ENCODE results near the gene RGL1.

RGL1 gene

DNA sequence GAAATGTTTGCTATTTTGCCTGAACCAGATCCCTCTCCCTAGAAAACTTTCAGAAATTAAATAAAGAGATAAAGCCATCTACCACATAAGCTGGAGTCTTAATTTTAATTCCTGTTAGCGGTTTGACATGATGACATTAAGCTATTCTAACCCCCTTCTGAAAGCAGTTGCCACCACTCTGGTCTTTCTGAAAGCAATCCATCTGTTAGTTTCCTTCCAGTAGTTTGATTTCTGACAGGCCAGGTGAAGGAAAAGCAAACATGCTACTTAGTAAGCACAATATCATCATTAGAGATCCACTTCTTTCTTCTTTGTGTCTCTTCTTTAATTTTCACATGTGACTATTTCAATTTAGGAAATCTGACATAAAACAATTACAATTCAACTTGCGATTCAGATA is 39.9 kb downstream of the RGL1 start:
- in situ Hi-C loops (cut with HindIII; ENCODE audit: low pct_ligation_motif_present, low pct_unique_long_range_greater_than_20kb, low sequenced_read_pairs): no loop called here
- no peak for DNase-seq

DNA sequence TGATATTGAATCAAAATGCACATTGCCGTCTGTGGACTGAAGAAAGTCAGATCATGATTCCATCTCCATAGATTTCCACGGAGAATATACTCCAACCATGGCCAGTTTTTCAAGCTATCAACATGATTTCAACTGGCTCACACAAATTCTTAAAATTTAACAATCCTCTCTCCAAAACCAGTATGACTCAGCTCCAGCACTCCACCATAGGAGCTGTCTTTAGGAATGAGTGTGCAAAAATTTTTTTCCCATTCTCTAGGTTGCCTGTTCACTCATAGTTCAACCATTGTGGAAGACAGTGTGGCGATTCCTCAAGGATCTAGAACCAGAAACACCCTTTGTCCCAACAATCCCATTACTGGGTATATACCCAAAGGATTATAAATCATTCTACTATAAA is 40.8 kb downstream of the RGL1 start:
- no peak for DNase-seq
- in situ Hi-C loops (cut with HindIII; ENCODE audit: low pct_ligation_motif_present, low pct_unique_long_range_greater_than_20kb, low sequenced_read_pairs): no loop called here

DNA sequence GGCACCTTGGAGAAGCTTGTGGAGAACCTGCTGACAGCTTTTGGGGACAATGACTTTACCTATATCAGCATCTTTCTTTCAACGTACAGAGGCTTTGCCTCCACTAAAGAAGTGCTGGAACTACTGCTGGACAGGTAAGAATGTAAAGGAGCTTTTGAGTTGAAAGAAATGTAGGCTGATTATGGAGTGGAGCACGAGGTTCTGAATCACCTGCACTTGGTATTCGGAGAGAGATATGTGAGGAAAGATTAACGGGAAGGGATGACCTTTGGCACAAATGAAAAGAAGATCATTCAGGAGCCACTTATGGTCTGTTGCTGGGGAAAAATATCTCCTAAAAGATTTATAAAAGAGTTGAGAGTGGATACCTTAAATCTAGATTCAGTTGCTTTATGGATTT is 42.7 kb downstream of the RGL1 start:
- in situ Hi-C loops (cut with HindIII; ENCODE audit: low pct_ligation_motif_present, low pct_unique_long_range_greater_than_20kb, low sequenced_read_pairs): no loop called here
- no peak for DNase-seq

DNA sequence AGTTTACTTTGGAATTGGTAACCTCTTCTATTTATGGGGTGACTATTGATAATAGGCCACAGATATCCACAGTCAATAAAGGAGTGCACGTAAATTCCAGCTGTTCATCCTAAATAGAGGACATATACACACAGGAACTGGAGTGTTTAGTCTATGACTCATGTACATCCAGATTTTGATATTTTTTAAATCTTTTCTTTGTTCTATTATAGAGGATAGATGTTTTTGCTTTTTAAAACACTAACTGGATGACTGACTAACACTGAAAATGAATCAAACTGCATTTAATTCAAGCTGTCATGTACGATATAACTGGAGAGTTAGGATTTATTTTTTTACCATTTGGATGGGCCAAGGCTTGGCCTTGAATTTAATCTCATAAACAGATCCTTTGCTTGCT is 45.9 kb downstream of the RGL1 start:
- no peak for DNase-seq
- in situ Hi-C loops (cut with HindIII; ENCODE audit: low pct_ligation_motif_present, low pct_unique_long_range_greater_than_20kb, low sequenced_read_pairs): no loop called here

DNA sequence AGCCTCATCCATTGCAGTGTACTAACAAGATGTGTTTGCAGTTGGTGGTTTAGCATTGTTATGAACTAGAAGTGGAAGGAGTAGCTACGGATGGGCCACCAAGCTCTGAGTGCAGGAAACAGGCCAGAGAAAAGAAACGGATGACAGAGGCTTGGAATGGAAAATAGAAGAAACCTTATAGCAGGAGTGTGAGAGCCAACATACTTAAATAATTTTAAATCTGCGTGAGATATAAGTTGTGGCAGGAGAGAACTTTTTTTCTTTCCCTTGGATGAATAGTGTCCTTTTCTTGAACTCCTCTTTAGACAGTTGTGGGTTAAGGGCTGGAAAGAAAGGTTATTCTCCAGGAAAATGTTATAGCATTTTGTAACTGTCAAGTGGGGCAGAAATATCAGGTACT is 54.2 kb downstream of the RGL1 start:
- no peak for DNase-seq
- in situ Hi-C loops (cut with HindIII; ENCODE audit: low pct_ligation_motif_present, low pct_unique_long_range_greater_than_20kb, low sequenced_read_pairs): no loop called here

DNA sequence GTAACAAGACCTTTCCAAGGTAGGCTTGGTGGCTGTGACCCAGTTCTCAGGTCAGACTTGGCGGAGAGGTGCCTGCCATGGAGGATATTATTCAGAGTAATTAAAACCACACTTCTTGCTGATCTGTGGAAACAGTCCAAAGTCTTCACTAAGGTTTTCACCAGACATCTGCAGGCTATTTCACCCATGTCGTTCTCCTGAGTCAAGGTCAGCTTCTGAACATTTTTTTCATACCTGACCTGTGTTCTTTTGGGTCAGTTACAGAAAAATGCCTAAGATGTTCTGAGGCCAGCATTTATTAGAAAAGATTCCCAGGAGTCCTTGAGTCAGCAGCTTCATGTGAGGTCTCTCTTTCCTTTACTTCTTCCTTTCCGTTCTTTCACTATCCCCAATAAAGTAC is 54.9 kb downstream of the RGL1 start:
- no peak for DNase-seq
- in situ Hi-C loops (cut with HindIII; ENCODE audit: low pct_ligation_motif_present, low pct_unique_long_range_greater_than_20kb, low sequenced_read_pairs): no loop called here

DNA sequence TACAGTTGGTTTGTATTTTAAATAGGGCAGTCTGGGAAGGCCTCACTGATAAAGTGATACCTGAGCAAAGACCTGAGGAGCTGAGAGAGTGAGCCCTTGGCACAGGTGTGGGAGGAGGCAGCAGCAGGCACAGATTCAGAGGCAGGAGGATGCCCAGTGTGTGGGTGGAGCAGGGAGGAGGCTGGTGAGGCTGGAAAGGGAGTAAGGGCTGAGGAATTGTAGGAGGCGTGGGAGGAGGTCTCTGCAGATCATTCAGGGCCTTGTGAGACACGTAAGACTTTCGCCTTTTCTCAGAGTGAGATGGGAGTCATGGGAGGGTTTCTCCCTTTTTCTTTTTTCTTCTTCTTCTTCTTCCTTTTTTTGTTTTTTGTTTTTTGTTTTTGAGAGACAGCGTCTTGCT is 58.0 kb downstream of the RGL1 start:
- in situ Hi-C loops (cut with HindIII; ENCODE audit: low pct_ligation_motif_present, low pct_unique_long_range_greater_than_20kb, low sequenced_read_pairs): no loop called here
- no peak for DNase-seq

DNA sequence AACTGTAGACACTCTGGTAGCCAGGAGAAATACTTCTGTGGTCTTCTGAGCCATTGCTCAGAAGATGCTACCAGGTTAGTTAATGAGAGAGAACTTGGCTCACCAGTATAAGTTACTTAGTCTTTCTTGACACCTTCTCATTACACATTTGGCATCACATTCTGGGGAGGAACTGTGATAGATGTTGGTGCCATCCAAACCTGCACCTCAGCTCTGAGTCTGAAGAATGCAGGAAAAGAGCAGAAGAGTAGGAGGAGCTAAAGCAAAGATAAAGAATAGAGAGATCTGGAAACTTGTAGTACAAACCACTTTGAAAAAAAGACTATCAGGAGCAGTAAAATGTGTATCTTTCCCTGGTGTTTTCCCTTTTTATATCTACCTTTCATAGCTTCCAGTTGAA is 58.9 kb downstream of the RGL1 start:
- in situ Hi-C loops (cut with HindIII; ENCODE audit: low pct_ligation_motif_present, low pct_unique_long_range_greater_than_20kb, low sequenced_read_pairs): no loop called here
- DNase-seq: no peak

DNA sequence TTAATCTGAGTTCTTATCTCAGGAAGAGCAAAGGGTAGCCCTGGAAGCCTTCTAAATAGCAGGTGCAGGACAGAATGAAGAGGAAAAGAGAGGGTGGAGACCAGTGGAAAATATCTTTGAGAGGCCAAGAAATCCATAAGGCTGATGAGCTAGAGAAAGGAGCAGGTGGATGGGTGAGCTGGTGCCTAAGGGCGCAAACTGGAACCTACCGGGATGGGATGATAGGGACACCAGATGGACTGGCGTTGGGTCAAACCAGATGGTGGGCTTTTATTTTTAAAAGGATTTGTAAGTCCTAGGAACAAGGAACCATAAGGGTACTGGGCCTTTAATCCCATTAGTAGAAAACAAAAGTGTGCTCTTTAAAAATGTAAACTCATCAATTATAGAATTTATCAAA is 59.7 kb downstream of the RGL1 start:
- in situ Hi-C loops (cut with HindIII; ENCODE audit: low pct_ligation_motif_present, low pct_unique_long_range_greater_than_20kb, low sequenced_read_pairs): no loop called here
- DNase-seq: no peak

DNA sequence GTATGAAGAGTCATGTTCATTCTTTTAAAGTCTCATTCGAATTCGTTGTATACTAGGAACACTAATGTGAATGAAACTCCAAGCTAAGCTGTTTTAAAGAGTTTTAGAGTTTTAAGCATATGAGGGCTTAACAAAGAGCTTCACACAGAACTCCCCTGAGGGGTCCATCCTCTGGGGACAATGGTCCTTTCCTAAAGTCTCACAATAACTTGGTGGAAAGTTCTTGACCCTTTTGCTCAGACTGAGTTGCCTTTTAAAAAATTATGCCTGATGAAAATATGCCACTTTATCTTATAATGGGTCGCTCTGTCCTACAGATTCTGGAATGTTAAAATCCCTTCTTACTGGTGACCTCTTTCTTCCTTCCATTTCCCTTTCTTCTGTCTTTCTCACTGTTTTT is 64.3 kb downstream of the RGL1 start:
- in situ Hi-C loops (cut with HindIII; ENCODE audit: low pct_ligation_motif_present, low pct_unique_long_range_greater_than_20kb, low sequenced_read_pairs): no loop called here

DNA sequence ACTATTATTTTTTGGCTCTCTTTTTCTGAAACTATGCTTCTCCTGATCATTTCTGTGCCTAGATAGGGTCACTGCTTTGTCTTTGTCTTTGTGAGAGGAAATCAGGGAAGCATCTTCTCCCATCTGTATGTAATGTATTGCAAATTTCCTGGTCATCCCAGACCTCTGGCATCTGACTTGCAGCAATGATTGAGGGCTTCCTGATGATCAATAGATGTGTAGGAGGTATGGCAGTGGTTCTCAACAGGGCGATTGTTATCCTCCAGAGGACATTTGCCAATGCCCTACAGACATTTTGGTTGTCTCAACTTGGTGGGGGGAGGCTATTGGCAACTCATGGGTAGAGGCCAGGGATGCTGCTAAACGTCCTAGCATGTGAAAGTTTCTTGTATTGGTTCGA is 64.7 kb downstream of the RGL1 start:
- in situ Hi-C loops (cut with HindIII; ENCODE audit: low pct_ligation_motif_present, low pct_unique_long_range_greater_than_20kb, low sequenced_read_pairs): no loop called here
- DNase-seq: no peak

More for the DNA sequence above, 64.3 kb downstream of the RGL1 start:
- no peak for DNase-seq

DNA sequence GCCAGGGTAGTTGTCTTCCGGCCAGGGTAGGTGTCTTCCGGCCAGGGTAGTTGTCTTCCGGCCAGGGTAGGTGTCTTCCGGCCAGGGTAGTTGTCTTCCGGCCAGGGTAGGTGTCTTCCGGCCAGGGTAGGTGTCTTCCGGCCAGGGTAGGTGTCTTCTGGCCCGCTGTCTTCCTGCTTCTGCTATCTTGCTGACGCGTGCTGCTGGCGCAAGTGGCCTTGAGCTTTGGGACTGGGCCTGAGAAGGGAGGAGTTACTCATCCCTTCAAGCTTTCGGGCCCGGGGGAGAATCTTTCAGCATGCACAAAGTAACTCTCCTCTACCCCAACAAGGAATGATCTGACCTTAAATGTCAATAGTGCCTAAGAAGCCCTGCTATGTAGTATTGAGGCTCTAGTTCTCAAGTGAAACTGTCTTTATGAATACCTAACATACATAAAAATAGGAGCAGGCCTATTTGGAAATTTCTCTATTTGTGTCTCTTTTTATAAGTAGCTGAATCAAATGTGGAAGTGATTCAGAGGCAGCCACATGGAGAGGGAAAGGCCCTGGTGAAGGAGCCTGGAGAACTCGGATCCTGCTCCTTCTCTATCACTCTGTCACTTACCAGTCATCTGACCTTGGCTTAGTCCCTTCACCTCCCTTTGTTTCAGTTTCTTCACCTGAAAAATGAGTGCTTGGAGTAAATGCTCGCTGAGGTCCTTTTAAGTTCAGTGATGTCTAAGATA is 65.6 kb downstream of the RGL1 start:
- in situ Hi-C loops (cut with HindIII; ENCODE audit: low pct_ligation_motif_present, low pct_unique_long_range_greater_than_20kb, low sequenced_read_pairs): no loop called here
- DNase-seq: no peak

DNA sequence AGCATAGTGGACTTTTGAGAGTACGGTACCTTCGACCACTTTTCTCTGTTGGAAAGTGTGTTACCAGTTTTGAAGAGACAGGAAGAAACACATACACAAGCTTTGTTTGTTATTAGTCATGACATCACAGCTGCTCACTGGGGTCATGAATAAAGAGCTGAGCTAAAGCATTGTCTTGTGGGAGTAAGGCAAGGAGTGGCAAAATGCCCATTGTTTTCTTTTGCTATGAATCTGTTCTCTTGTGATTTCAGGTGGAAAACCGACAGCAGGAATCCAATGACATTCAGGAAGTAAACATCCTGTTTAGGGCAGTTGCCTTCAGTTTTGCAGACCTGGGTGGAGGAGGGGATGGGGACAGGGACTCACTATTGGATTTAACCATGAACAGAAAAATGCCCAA is 66.2 kb downstream of the RGL1 start:
- DNase-seq: no peak
- in situ Hi-C loops (cut with HindIII; ENCODE audit: low pct_ligation_motif_present, low pct_unique_long_range_greater_than_20kb, low sequenced_read_pairs): no loop called here

DNA sequence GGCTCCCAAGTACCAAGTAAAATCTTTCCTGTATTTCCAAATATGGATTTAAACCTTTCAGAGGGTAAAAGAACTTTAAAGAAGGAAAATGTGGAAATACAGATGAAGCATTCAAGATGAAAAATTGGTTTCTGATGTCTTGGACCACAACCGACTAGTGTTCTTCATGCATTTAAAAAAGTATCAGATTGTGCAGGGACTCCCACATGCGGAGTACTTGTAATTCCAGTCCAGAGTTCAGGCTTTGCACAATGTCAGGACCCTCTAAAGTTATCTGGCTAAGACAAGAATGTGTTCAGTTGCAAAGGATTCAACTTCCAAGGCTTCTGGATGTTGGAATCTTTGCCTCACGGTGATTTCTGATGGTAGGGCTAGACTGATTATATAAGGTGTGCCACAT is 66.7 kb downstream of the RGL1 start:
- in situ Hi-C loops (cut with HindIII; ENCODE audit: low pct_ligation_motif_present, low pct_unique_long_range_greater_than_20kb, low sequenced_read_pairs): no loop called here
- no peak for DNase-seq

DNA sequence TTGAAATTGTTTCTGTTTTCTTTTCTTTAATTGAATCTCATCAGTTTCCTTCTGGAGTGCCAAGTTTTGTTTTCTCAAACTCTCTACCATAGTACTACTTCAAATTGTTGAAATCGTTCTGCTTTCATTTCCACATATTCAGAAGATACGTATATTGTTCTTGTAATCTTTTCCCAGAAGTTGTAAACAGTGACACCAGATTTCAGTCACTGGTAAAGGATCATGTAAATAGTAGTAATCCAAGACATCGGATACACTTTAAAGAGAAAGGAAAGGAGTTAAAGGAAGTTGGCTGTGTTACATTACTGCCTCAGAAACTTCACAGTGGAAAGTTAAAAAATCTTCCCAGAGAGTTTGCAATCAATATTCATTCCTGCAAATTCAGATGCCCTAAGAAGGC is 67.5 kb downstream of the RGL1 start:
- in situ Hi-C loops (cut with HindIII; ENCODE audit: low pct_ligation_motif_present, low pct_unique_long_range_greater_than_20kb, low sequenced_read_pairs): no loop called here
- no peak for DNase-seq

DNA sequence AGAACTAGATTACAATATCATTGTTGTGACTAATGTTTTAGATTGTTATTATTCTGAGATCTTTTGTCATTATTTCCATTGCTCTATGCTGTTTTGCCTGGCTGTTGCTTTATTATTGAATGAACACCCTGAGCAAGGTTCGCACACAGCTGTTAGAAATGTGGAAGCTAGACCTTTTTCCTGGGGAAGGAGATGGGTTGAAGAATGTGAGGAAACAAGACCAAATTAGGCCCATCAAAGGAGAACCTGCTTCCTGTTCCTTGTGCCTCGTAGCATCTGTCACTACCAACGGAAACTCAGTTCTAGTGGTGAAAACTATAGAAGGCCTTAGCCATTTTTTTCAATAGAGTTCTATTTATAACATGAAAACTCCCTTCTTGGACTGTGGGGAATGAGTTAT is 68.7 kb downstream of the RGL1 start:
- DNase-seq: no peak
- in situ Hi-C loops (cut with HindIII; ENCODE audit: low pct_ligation_motif_present, low pct_unique_long_range_greater_than_20kb, low sequenced_read_pairs): no loop called here

DNA sequence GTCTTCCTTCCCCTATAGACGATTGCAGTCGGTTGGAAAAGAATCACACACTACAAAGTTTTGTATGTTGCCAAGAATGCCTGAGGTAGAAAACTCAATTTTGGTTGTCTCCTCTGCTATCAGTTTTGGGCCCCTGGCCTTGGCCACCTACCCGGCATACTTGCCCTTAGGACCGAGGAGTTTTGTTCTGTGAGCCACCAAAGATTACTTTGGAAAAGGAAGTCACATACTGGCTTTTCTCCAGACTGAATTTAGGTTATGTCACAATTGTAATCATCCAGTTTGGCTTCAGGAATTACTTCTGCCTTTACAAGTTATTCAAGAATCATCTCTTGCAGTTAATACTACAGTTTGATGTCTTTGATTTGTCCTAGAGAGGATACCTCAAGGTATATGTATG is 71.4 kb downstream of the RGL1 start:
- in situ Hi-C loops (cut with HindIII; ENCODE audit: low pct_ligation_motif_present, low pct_unique_long_range_greater_than_20kb, low sequenced_read_pairs): no loop called here

DNA sequence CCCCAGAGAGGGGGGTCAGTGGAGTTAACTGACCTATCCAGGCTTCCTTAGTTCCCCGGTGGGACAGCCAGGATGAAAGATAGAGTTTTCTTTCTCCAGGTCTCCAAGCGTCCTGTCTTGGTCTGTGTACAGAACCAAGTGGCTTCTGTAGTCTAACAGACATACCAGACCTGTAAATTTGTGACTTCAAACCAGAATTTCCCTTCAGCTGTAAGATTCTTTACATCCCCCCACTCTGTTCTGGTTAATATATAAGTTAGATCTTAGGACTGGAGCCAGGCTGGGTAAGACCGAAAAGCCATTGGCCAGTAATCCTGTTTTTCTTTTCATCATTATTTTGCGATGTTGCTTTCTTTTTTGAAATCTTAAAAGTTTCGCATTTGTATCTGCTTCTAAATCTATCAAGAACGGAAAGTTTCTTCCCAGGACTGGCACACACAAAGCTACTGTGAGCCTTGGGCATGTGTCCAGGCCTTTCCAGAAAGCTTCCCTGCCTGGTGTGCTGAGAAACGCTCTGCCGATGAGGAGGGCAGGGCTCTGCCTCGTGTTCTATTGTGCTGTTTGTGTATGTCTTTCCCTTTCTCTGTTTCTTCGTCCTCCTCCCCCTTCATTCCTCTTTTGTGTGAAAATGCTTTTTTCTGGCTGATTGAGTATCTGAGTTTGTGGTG is 72.3 kb downstream of the RGL1 start:
- DNase-seq: peak; percentile 37
- in situ Hi-C loops (cut with HindIII; ENCODE audit: low pct_ligation_motif_present, low pct_unique_long_range_greater_than_20kb, low sequenced_read_pairs): no loop called here

More for the DNA sequence above, 71.4 kb downstream of the RGL1 start:
- no peak for DNase-seq

DNA sequence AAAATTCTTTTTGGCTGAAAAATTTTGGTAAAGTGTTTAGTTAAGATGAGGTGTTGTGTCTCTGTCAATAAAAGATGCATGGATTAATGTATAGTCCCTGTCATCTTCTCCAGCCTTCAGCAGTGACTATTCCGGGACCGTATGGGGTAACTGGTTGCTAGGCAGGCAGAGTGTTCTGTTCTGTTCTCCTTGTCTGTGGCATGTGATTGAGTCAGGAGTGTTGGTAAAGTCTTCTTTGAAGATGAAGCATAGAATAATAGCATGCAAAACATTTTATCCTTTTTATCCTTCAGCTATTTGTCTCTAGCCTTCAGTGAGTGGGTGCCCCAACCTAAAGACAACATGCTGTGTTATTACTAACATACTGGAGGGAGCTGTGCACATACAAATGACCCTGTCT is 74.6 kb downstream of the RGL1 start:
- no peak for DNase-seq
- in situ Hi-C loops (cut with HindIII; ENCODE audit: low pct_ligation_motif_present, low pct_unique_long_range_greater_than_20kb, low sequenced_read_pairs): no loop called here

DNA sequence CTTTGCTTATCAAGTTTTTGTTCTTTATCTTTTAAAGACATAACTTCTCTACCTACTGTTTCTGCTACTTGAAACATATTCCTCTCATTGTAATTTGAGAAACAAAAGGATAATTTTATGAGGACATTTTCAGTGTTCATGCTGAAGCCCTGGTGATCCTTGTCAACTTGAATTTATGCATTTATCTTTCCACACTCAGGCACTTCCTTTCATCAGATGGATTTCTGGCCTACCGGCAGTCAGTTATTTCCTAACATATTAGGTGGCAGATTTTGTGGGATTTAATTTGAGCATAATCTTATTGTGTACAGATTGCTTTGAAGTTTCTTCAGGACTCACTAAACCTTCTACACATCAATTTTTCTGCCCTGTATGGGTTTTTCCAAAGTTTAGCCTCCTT is 75.0 kb downstream of the RGL1 start:
- DNase-seq: no peak
- in situ Hi-C loops (cut with HindIII; ENCODE audit: low pct_ligation_motif_present, low pct_unique_long_range_greater_than_20kb, low sequenced_read_pairs): no loop called here

Data from ACHN (cell line).